ENCODE data around the gene BICRA.
"Not testable (repeated sequence)": the region's sequence is repeated elsewhere in the genome, so short reads cannot be mapped to it uniquely, and the experiment has no call there.

Gene BICRA

GRCh38 chr19:47719047-47719859 is 110.3 kb downstream of the BICRA start:
- no peak for DNase-seq

GRCh38 chr19:47720669-47721422 is 111.9 kb downstream of the BICRA start:
- no peak for DNase-seq

GRCh38 chr19:47723581-47723940 is 114.6 kb downstream of the BICRA start:
- no peak for DNase-seq

- no peak for DNase-seq
Observed at GRCh38 chr19:47725759-47726401, 116.9 kb downstream of the BICRA start.

GRCh38 chr19:47726467-47726866 is 117.5 kb downstream of the BICRA start:
- no peak for DNase-seq

GRCh38 chr19:47728295-47728694 is 119.4 kb downstream of the BICRA start:
- not testable (repeated sequence) for DNase-seq

GRCh38 chr19:47729468-47729798 is 120.5 kb downstream of the BICRA start:
- DNase-seq, result no peak

GRCh38 chr19:47729799-47730520 is 121.0 kb downstream of the BICRA start:
- DNase-seq, result no peak

GRCh38 chr19:47730521-47730889 is 121.6 kb downstream of the BICRA start:
- DNase-seq, result no peak

GRCh38 chr19:47730910-47731309 is 122.0 kb downstream of the BICRA start:
- DNase-seq, result no peak

- no peak for DNase-seq
Observed at GRCh38 chr19:47735131-47735530, 126.2 kb downstream of the BICRA start.

GRCh38 chr19:47740866-47741519 is 132.1 kb downstream of the BICRA start:
- no peak for DNase-seq

- DNase-seq, result no peak
Observed at GRCh38 chr19:47741544-47742140, 132.7 kb downstream of the BICRA start.

- DNase-seq, result no peak
Observed at GRCh38 chr19:47742634-47743033, 133.7 kb downstream of the BICRA start.

- DNase-seq, result peak; percentile 93
Observed at GRCh38 chr19:47745010-47745901, 136.3 kb downstream of the BICRA start, which contains the start of gene NOP53. Gene NOP53, plus strand, starts transcription at chr19:47745546. Its CDS starts 14 bp downstream, at chr19:47745560.

- DNase-seq, result not testable (repeated sequence)
Observed at GRCh38 chr19:47746129-47746528, 137.2 kb downstream of the BICRA start.

GRCh38 chr19:47749326-47749725 is 140.4 kb downstream of the BICRA start:
- no peak for DNase-seq

- DNase-seq, result no peak
Observed at GRCh38 chr19:47750752-47751151, 141.8 kb downstream of the BICRA start.

GRCh38 chr19:47752440-47753211 is 143.7 kb downstream of the BICRA start:
- no peak for DNase-seq

All from NCI-H2029 treated with DMSO at 0.1 percent for 48 hours (cell line).